OCI-LY7 (cell line): ENCODE data around the gene ELOVL5. TPM values are rescaled to one million over a fixed set of nuclear protein-coding genes. Genes with fewer than 3 reads are reported as not detected.

Experiments
- BruUV-seq: library from RNA; stranded (reverse); fragments of 400-500 nt; replicated peaks from 2 replicates; lab custom pipeline; 2021; lab: Mats Ljungman, UMichigan
- CTCF ChIA-PET: fragments of 300-600 bp; sonication (Branson Sonifier 250); formaldehyde crosslinking; loops from one replicate; lab custom pipeline; 2022; ENCODE audit warnings: antibody characterized with exemption; ENCODE audit not compliant: unreplicated experiment; lab: Charles Lee
- POLR2A ChIA-PET: fragments of 300-600 bp; sonication (Branson Sonifier 250); formaldehyde crosslinking; loops from one replicate; lab custom pipeline; 2022; ENCODE audit warnings: antibody characterized with exemption; lab: Charles Lee
- DNase-seq: peaks from one replicate; pipeline ENCODE4 v3.0.0-alpha.2; 2015; ENCODE audit warnings: low spot score
- H2AFZ ChIP-seq: fragments of 200-600 bp; sonication (generic), shearing (Covaris generic); 2 replicates; pipeline ENCODE4 v1.6.1; 2014; ENCODE audit warnings: mild to moderate bottlenecking, antibody characterized with exemption, low read length, moderate library complexity
- H3K27ac ChIP-seq: fragments of 200-600 bp; sonication (generic); 2 replicates; pipeline ENCODE4 v1.5.1; 2014; ENCODE audit warnings: mixed run types, low read depth, mild to moderate bottlenecking, moderate library complexity, low read length, inconsistent platforms; ENCODE audit not compliant: poor library complexity, severe bottlenecking
- H3K36me3 ChIP-seq: fragments of 200-600 bp; sonication (generic); 2 replicates; pipeline ENCODE4 v1.6.1; 2014; ENCODE audit warnings: mild to moderate bottlenecking, antibody characterized with exemption, low read length, moderate library complexity, mixed read lengths; ENCODE audit not compliant: insufficient read depth
- H3K4me1 ChIP-seq: fragments of 200-600 bp; sonication (generic); 2 replicates; pipeline ENCODE4 v1.5.1; 2014; ENCODE audit warnings: mild to moderate bottlenecking, low read length; ENCODE audit not compliant: insufficient read depth, poor library complexity, severe bottlenecking
- H3K4me2 ChIP-seq: fragments of 200-600 bp; sonication (generic); 2 replicates; pipeline ENCODE4 v1.6.1; 2014; ENCODE audit warnings: mild to moderate bottlenecking, low read length
- H3K4me3 ChIP-seq: fragments of 200-600 bp; sonication (generic); 2 replicates; pipeline ENCODE4 v1.5.1; 2014; ENCODE audit warnings: mild to moderate bottlenecking, low read depth, low read length; ENCODE audit not compliant: poor library complexity, severe bottlenecking
- H3K79me2 ChIP-seq: fragments of 200-600 bp; sonication (generic); 2 replicates; pipeline ENCODE4 v1.6.1; 2016; ENCODE audit warnings: low read depth, mild to moderate bottlenecking, low read length, moderate library complexity, mixed read lengths; ENCODE audit not compliant: insufficient read depth
- H3K9me2 ChIP-seq: fragments of 200-600 bp; sonication (generic); 2 replicates; pipeline ENCODE4 v1.6.1; 2016; ENCODE audit warnings: mild to moderate bottlenecking, low read length, mixed read lengths; ENCODE audit not compliant: insufficient read depth
- H3K9me3 ChIP-seq: fragments of 200-600 bp; sonication (generic); 2 replicates; pipeline ENCODE4 v1.6.1; 2014; ENCODE audit warnings: mild to moderate bottlenecking, mixed run types, low read length, mixed read lengths
- H4K20me1 ChIP-seq: fragments of 200-600 bp; sonication (generic); 2 replicates; pipeline ENCODE4 v1.6.1; 2014; ENCODE audit warnings: mild to moderate bottlenecking, antibody characterized with exemption, low read length, moderate library complexity, mixed read lengths; ENCODE audit not compliant: insufficient read depth
- EZH2phosphoT487 ChIP-seq: fragments of 200-600 bp; sonication (generic); IDR thresholded peaks from 2 replicates; pipeline ENCODE4 v1.6.1; 2018; ENCODE audit warnings: low read depth, borderline replicate concordance, mild to moderate bottlenecking, mixed run types, antibody characterized with exemption, low read length, moderate library complexity, mixed read lengths
- intact Hi-C: fragments of 100-400 bp; cut with micrococcal nuclease; formaldehyde crosslinking; loops from one replicate; pipeline ENCODE4 v1.10.0; 2022; ENCODE audit not compliant: unreplicated experiment
- total RNA-seq, 2 experiments: library from RNA; depleted of rRNA in 1 of 2; stranded (reverse); fragments of >200 nt in 1 of 2; shearing (Covaris generic) in 1 of 2; gene quantifications; 2 replicates each; pipeline ENCODE4 v1.2.3, GENCODE V29; 2014 to 2022
- TF ChIP-seq, protein P1 (sequence below): fragments of 200-600 bp; sonication (generic); conservative IDR thresholded peaks from 2 replicates; pipeline ENCODE4 v1.5.1; 2014; ENCODE audit warnings: mild to moderate bottlenecking, antibody characterized with exemption, low read length, moderate library complexity, mixed read lengths

The ELOVL5 gene
- total RNA-seq, 2 experiments from 2014 or later: 66.8 to 97.1 TPM

DNA sequence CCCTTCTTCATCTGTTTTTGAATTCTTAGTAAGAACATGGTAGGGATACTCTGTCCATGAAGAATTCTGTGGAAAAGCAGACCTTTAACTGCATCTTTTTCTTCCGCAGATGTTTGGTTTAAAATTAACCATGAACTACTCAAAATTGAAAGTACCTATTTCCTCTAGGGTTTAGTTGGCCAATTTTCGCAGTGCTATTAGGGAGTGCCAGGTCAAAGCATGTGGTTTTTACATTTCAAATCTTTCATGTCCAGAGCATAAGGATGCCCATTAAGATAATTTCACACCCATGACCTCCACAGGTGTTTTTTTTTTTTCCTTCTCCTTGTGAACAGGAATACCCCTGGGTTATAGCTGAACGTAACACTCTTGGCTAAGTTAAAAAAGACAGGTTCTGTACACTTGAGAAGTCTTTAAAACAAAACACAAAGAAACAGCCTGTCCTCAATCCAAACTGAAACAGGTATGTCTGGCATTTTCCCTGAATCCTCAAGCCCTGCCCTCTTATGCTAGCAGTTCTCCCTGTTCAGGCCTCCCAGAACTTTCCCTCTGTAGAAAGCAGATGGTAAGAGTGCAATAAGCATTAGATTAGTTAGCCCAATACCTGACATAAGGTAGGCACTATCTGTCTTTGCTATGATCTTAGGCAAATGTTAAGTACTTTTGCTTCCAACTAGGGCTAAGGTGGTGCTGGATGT lies 67.1 kb downstream of the ELOVL5 start:
- no peaks in the 10 kb centered on the region for H3K9me2 ChIP-seq
- H4K20me1 ChIP-seq: no peaks in the 10 kb centered on the region
- intact Hi-C loops: no loop called here

DNA sequence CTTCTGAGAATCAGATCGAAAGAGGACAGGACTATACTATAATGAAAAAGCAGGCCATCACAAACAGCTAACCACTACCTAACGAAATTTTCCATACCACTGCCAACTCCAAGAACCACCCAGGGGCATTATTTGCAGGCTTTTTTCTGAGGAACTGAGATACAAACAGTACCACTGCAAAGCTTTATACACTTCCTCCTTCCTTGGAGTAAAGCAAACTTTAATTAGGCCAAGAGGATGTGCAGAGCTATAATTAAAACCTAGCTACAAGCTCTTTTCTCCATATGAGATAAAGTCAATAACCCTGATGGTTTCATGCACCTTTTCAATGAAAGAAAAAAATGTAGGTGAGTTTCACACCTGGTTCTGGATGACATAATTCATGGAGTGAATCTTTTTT lies 68.5 kb downstream of the ELOVL5 start:
- H3K4me2 ChIP-seq: peak overlapping the region; percentile 42
- intact Hi-C loops: no loop called here
- H3K4me1 ChIP-seq: peaks cover 29% of the 10 kb centered on the region
- H3K27ac ChIP-seq: peak overlapping the region; percentile 34
- peaks cover 89% of the 10 kb centered on the region for H3K36me3 ChIP-seq
- no TSS peak for BruUV-seq
- H3K79me2 ChIP-seq: peaks cover 16% of the 10 kb centered on the region; the same call in 1 of the 2 replicates
- H3K9me3 ChIP-seq: no peaks in the 10 kb centered on the region
- TF ChIP-seq, protein P1, sequence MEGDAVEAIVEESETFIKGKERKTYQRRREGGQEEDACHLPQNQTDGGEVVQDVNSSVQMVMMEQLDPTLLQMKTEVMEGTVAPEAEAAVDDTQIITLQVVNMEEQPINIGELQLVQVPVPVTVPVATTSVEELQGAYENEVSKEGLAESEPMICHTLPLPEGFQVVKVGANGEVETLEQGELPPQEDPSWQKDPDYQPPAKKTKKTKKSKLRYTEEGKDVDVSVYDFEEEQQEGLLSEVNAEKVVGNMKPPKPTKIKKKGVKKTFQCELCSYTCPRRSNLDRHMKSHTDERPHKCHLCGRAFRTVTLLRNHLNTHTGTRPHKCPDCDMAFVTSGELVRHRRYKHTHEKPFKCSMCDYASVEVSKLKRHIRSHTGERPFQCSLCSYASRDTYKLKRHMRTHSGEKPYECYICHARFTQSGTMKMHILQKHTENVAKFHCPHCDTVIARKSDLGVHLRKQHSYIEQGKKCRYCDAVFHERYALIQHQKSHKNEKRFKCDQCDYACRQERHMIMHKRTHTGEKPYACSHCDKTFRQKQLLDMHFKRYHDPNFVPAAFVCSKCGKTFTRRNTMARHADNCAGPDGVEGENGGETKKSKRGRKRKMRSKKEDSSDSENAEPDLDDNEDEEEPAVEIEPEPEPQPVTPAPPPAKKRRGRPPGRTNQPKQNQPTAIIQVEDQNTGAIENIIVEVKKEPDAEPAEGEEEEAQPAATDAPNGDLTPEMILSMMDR: no peak
- TF ChIP-seq EZH2phosphoT487: no peak
- H2AFZ ChIP-seq: no peak overlapping the region
- H4K20me1 ChIP-seq: no peaks in the 10 kb centered on the region
- ChIA-PET POLR2A (interaction anchor here (0.5 to 1.5 kb wide), 7 partner anchors 12 to 94 kb away, joined by 3 to 6 read pairs (median 4); no protein-coding TSS in a partner anchor), CTCF (interaction anchor here (0.6 to 1.4 kb wide), 3 partner anchors 14 to 21 kb away, joined by 3 read pairs; no protein-coding TSS in a partner anchor)
- no peaks in the 10 kb centered on the region for H3K9me2 ChIP-seq
- peak; percentile 40 for DNase-seq
- no peak overlapping the region for H3K4me3 ChIP-seq

More for the DNA sequence above, 67.1 kb downstream of the ELOVL5 start:
- DNase-seq: peak; percentile 11
- ChIA-PET POLR2A (interaction anchor here (0.6 to 0.8 kb wide), 5 partner anchors 15 to 212 kb away, joined by 3 to 6 read pairs (median 3); no protein-coding TSS in a partner anchor), CTCF (interaction anchor here (0.8 to 1.0 kb wide), 2 partner anchors 8 to 13 kb away, joined by 4 read pairs; no protein-coding TSS in a partner anchor)
- Histone ChIP-seq H2AFZ (no peak overlapping the region), H3K9me3 (no peaks in the 10 kb centered on the region), H3K36me3 (peaks cover 85% of the 10 kb centered on the region), H3K4me1 (peaks cover 29% of the 10 kb centered on the region), H3K4me2 (peak overlapping the region; percentile 42), H3K27ac (no peak overlapping the region), H3K79me2 (peaks cover 16% of the 10 kb centered on the region; the same call in 1 of the 2 replicates), H3K4me3 (no peak overlapping the region)
- no TSS peak for BruUV-seq
- TF ChIP-seq EZH2phosphoT487: no peak
- TF ChIP-seq, protein P1: no peak
